HG03159 (cell line): ENCODE measurements around the gene RAB11FIP2.
A peak's percentile ranks its signal among the peaks of the same experiment; 100 is the strongest.
"Not testable (repeated sequence)": the region's sequence is repeated elsewhere in the genome, so short reads cannot be mapped to it uniquely, and the experiment has no call there.

Source experiments
- ATAC-seq: cut with Tn5 transposase; IDR thresholded peaks from one replicate; pipeline ENCODE4 v1.9.1; 2021; ENCODE audit warnings: mild to moderate bottlenecking, moderate library complexity; ENCODE audit not compliant: unreplicated experiment

The RAB11FIP2 gene, protein sequence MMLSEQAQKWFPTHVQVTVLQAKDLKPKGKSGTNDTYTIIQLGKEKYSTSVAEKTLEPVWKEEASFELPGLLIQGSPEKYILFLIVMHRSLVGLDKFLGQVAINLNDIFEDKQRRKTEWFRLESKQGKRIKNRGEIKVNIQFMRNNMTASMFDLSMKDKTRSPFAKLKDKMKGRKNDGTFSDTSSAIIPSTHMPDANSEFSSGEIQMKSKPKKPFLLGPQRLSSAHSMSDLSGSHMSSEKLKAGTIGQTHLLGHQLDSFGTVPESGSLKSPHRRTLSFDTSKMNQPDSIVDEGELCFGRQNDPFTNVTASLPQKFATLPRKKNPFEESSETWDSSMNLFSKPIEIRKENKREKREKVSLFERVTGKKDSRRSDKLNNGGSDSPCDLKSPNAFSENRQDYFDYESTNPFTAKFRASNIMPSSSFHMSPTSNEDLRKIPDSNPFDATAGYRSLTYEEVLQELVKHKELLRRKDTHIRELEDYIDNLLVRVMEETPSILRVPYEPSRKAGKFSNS

GRCh38 chr10:118046395-118047156 is at the start of gene RAB11FIP2:
TSS of gene RAB11FIP2 (minus strand) at chr10:118046941. CDS start at chr10:118046163, 778 bp downstream.
- peak; percentile 97 for ATAC-seq

DNA sequence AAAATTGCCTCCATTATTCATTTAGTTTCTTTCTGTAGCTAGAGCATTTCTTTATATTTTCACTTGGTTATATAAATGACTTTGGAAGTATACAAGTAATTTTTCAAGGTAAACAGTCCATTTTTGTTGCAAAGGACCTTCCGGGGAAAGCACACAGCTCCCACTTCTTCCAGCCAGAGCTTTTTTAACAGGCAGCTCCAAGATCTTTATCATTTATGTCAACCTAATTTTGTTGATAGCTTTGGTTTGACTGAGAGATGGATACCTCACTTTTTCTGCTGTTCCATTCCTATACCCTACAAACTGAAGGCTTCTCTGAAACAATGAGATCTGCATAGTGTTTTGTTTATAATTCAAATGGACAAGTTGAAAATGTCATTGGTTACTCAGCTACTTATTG is 49.3 kb upstream of the RAB11FIP2 start:
- ATAC-seq = no peak

DNA sequence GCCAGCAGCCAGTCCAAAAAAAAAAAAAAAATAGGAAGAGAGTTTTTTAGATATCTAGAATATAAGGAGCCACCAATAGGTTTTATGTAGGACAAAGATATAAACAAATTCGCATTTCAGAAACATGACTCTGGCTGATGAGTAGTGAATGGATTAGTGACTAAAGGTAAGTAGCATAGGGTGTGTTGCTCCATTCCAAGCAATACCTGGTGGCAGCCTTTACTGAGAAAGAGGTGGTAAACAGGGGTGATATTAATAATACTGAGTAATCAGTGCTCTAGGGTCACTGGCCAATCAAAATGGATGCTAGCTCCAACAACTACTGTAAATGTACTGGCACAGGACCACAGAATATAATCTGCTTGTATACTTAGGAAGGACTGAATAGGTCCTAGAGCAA is 45.5 kb upstream of the RAB11FIP2 start:
- no peak for ATAC-seq

GRCh38 chr10:118080817-118081216 is 34.1 kb upstream of the RAB11FIP2 start:
- ATAC-seq = no peak

GRCh38 chr10:118076705-118077104 is 30.0 kb upstream of the RAB11FIP2 start:
- no peak for ATAC-seq

- no peak for ATAC-seq
These were observed 26.1 kb upstream of the RAB11FIP2 start for GRCh38 chr10:118072840-118073239.

GRCh38 chr10:118067389-118067788 is 20.6 kb upstream of the RAB11FIP2 start:
- not testable (repeated sequence) for ATAC-seq

- ATAC-seq = no peak
These were observed 16.1 kb upstream of the RAB11FIP2 start for GRCh38 chr10:118062798-118063238.

DNA sequence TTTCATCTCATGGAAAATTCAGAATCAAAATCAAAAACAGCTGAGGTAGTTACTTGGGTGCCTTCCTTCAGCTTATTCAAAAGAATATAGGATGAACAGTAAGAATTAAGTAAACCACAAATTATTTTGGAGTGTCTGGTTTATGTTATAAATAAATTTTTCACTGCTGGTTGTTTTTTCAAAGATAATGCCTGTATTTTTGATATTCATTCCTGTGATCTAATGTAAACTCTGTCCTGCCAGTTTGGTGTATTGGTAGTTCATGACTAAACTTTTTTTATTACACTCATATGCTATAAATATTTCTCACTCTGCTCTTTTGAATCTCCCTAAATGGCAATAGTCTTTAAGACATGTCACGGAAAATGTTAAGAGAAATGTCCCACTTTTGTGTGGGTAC is 11.6 kb upstream of the RAB11FIP2 start:
- ATAC-seq = no peak

DNA sequence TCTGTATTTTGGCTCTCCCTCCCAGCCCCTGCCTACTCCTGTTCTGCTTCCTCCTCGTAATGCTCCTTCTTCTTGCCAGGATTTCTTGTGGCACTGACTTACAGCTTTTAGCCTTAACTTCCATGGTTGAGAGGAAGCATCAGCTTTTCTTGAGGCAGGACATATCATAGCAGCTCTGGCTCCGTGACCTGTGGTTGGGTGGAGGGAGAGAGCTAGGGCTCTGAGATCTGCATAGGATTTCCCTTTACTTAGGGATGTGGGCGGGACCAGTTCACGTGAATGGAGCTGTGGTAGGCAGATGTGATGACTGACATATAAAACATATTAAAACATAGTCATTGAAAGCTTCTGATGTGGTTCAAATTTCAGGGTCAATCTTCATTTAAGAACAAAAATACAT is 10.6 kb upstream of the RAB11FIP2 start:
- no peak for ATAC-seq

- no peak for ATAC-seq
These were observed 7.6 kb upstream of the RAB11FIP2 start for GRCh38 chr10:118054383-118054782.

GRCh38 chr10:118052816-118053215 is 6.1 kb upstream of the RAB11FIP2 start:
- no peak for ATAC-seq

DNA sequence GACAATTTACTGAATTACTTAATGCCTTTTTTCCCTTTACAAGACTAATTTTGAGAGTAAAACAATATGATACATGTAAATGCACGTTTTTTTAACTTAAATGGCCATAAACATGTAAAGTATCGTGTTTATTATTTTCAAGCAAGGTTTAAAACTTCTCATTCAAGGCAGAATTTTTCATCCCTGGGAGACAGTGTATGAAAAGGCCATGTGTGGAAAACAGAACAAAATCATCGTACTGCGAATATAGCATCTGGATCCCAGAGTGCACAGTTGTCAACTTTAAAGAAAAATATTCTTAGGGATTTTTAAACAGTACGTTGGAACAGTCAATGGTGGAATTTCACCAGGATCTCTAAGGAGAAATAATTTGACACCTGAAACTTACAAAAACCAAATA is 1.1 kb upstream of the RAB11FIP2 start:
- ATAC-seq = no peak

DNA sequence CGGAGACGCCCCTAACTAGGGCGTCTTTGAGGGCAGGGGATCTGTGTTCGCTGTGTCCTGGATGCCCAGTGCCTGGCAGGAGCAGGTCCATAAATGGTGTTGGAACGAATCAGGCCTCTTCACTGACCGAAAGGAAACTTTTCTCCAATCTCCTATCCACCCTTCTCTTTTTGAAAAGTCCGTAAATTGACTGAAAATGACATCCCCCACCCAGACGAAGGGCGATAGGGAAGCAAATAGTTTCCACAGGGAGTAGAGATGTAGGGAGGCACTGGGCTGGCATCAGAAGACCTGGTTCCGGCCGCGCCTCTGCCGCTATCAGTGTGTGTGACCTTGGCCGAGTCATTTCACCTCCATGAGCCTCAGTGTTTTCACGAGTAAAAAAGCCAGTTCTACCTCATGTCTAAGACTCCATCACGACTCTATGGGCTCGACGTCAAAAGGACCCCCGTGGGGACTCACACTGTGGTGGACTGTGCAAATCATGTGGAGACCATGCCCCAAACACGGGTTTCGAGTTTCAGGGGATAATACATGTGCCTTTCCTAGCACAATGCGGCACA is 497 bp upstream of the RAB11FIP2 start:
- no peak for ATAC-seq

- ATAC-seq = peak; percentile 25
These were observed 825 bp downstream of the RAB11FIP2 start for GRCh38 chr10:118045837-118046394.

DNA sequence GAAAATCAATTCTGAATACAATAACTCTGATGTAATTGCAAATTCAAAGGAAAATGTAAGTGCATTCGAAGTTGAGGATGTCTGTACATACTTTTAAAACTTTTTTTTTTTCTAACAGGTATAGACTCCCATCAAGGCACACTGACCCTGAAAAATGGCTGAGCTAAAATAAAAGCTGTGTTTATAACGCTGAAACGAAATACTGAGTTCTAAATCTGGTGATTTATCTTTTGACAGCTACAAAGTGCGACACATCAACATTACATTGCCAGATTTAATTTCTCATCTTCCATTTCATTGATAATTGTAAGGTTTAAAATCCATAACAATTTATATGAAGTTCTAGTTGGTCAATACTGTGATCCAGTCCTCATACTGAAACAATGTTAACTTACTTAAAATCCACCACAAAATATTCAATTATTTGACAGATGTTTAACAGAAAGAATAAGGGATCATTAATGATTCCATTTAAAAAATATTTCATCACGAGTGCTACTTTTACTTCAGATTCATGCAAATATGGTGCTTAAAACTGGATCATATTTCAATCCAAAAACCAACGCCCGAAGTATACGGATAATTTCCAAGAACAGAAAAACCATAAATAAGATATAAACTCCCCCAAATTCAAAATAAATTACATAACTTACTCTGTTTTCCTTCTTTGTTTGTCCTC is 1.4 kb downstream of the RAB11FIP2 start:
- no peak for ATAC-seq

DNA sequence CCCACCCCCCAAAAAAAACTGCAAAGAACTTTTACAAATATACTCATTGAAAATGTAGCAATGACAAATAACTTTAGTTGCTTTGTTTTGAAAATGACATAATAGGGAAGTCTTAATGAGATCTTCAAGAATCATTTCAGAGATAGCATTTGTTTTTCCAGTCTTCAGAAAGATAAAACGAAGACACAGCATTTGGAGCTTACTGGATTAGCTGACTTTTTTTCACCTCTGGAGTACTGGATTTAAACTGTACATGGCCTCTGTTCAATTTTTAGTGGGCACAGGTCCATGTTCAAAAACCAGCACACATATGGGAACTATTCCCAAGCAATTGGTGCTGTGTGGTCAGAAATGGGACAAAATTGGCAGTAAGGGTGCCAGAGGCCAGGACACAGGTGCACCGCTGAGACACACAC is 3.9 kb downstream of the RAB11FIP2 start:
- ATAC-seq = no peak

- ATAC-seq = no peak
These were observed 4.4 kb downstream of the RAB11FIP2 start for GRCh38 chr10:118042336-118042735.

DNA sequence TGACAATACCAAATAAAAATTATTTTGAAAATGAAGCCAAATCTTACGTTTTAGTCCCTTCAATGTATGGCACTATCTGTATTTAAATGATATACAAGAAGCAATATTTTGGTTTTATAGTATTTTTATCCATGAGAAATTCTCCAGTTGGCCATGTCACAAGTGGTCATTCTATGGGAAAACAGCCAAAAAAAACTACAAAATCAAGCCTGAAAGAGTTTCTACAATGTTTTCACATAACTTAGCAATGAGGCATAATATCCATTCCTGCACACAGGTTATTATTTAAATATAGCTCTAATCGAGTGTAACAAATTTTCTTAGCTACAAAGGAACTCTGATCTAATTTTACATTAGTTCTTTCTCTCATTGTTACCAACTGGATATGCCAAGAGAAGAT is 5.4 kb downstream of the RAB11FIP2 start:
- ATAC-seq = no peak

DNA sequence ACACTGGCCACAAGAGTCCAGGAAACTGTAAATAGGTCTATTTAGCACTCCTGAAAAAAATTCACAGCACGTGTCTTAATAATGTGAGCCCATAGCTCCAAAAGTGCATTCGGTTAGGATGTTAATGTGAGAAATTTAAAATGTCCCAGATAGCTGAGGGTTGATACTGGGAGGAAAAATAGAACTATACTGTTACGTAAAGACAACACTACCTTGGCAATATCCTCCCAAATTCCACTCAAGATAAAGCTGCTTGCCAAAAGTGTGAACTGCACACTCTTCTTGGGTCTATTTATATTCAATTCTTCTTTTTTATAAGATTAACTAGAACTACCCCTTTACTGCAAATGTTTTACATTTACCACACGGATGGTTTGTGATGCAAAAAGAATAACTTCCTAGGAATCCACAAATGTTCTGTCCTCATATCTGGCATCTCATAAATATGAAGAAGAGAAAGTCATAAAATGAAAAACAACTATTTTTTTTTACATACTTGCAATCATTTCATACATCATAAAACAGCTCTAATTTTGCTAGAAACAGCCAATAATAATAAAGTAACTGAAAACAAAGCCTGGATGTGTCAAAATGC is 10.4 kb downstream of the RAB11FIP2 start:
- ATAC-seq = no peak
